Effector memory CD8-positive, alpha-beta T cell (primary cell): ENCODE results near the gene CIAO2B.

ENCODE experiments used
- ATAC-seq: fragments of 150-1000 bp; cut with Tn5 transposase; replicated peaks from 2 replicates; pipeline ENCODE4 v1.10.0; 2021; ENCODE audit warnings: mild to moderate bottlenecking, moderate library complexity
- DNase-seq, 3 experiments: peaks; one replicate each; pipeline ENCODE4 v3.0.0; 2021
- H3K27ac Mint-ChIP-seq, 2 donors: one replicate each; pipeline ENCODE4 v1.8.0; 2022; ENCODE audit warnings: mild to moderate bottlenecking in 2 of 2, mixed read lengths in 2 of 2, moderate library complexity in 2 of 2
- H3K27me3 Mint-ChIP-seq, 2 donors: one replicate each; pipeline ENCODE4 v1.8.0; 2022; ENCODE audit warnings: mixed read lengths in 2 of 2
- H3K36me3 Mint-ChIP-seq: one replicate; pipeline ENCODE4 v1.8.0; 2022; ENCODE audit warnings: mild to moderate bottlenecking, moderate library complexity, mixed read lengths; ENCODE audit not compliant: insufficient read depth
- H3K4me1 Mint-ChIP-seq, 2 donors: one replicate each; pipeline ENCODE4 v1.8.0; 2022; ENCODE audit warnings: low read depth in 2 of 2, mixed read lengths in 2 of 2
- H3K4me3 Mint-ChIP-seq, 2 donors: one replicate each; pipeline ENCODE4 v1.8.0; 2022; ENCODE audit warnings: mild to moderate bottlenecking in 2 of 2, mixed read lengths in 2 of 2, moderate library complexity in 2 of 2
- H3K9me3 Mint-ChIP-seq, 2 donors: one replicate each; pipeline ENCODE4 v1.8.0; 2022; ENCODE audit warnings: mixed read lengths in 2 of 2

The CIAO2B gene

DNA sequence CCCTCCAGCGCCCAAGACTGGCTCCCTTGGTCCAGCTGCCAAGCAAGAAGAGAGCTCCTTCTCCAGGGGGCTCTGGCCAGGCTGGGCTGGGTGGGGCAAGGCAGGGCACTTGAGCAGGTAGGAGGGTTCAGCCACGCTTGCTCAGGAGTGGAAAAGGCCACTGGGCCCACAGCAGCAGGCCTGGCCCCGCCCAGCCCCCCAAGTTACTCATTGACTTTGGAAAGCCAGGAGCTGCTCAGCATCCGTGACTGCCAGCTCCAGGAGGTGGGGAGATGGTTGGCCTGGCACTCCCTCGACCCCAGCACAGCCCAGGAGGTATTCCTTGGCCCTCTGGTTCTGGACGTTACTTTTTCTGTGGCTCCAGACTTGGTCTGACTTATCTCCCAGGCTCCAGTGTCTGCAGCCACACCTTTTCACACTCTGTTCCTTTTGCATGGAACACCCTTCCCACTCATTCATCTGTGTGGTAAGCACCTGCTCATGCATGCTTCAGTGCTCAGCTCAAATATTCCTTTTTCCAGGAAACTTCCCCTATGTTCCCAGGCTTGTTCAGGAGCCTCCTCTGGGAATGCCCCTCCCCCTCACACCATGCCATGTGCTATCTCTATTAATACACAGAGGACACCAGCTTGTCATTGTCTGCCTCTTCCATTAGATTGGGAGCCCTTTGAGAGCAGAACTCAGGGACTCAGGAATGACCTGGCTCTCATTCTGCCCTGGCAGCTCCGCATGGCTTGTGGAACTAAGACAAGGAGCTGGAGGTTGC, 15.2 kb downstream of the CIAO2B start, which contains the start of gene CDH16:
Gene CDH16, minus strand, starts transcription at position 83 of the 766 bp plus-strand sequence. CDS start 820 bp downstream, outside the sequence.
- ATAC-seq (no peak), DNase-seq (no peak)
- Mint-ChIP-seq H3K27me3 (peaks cover 12 to 56% of the 10 kb centered on the region in 2 donors), H3K4me3 (no peak within 1 kb of the TSS), H3K27ac (no peak within 1 kb of the TSS), H3K4me1 (peaks cover 0 to 2% of the 10 kb centered on the region in 2 donors), H3K36me3 (no peaks in the 10 kb centered on the region), H3K9me3 (no peaks in the 10 kb centered on the region)

DNA sequence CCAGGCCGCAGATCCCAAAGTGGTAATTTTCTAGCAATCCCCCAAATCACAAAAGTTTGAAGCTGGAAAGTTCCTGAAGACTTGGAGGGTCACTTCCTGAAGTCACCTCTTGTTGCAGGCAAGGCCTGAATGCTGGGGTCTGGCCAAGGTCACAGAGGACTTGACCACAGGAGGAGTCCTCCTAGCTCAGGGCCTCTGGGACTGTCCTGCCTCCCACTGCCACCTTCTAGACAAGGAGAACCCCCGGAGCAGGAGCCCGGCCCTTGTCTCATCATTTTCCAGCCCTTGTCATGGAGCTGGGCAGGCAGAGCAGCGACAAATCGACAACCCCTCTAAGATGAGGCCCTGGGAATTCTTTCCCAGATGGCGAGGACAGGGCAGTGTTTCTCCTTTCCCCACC, 15.8 kb downstream of the CIAO2B start:
- H3K4me1 Mint-ChIP-seq, result no peaks in the 10 kb centered on the region
- H3K27ac Mint-ChIP-seq, result no peak overlapping the region
- H3K36me3 Mint-ChIP-seq, result no peaks in the 10 kb centered on the region
- H3K9me3 Mint-ChIP-seq, result no peaks in the 10 kb centered on the region
- H3K27me3 Mint-ChIP-seq, result peaks cover 6 to 49% of the 10 kb centered on the region in 2 donors
- H3K4me3 Mint-ChIP-seq, result no peak overlapping the region
- no peak for ATAC-seq
- no peak for DNase-seq

DNA sequence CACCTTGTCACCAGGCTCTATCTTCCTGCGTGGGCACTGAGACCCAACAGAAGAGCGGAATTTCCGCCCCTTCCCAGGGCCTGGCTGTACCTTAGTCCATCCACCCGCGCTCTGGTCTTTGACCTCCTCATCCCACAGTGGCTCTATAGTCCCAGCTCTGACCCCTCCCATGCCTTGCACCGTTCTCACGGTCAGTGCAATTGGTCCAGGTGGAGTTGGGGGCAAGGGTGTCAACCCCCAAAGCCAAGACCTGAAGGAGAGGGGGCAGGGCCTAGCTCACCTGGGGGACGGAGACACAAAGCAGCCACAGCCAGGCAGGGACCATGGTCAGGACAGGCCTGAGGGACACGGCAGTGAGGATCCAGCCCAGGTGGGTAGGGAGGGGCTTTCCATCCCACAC, 16.5 kb downstream of the CIAO2B start:
- no peak for ATAC-seq
- Mint-ChIP-seq H3K27ac (no peak overlapping the region), H3K4me1 (no peaks in the 10 kb centered on the region)

DNA sequence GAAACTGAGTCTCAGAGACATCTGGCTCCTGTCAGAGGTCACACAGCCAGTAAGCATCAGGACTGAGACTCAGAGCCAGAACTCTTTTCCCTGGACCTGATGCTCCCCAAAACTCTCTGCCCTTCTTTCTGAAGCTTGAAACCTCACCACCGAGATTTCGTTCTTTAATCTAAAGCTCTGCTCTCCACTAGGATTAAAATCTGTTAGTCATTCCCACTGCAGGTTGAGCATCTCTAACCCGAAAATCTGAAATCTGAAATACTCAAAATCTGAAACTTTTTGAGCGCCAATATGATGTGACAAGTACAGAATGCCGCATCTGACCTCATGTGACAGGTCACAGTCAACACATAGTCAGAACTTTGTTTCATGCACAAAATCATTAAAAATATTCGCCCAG, 17.7 kb downstream of the CIAO2B start:
- no peaks in the 10 kb centered on the region for H3K9me3 Mint-ChIP-seq
- H3K4me1 Mint-ChIP-seq, result no peaks in the 10 kb centered on the region
- H3K4me3 Mint-ChIP-seq, result no peak overlapping the region
- H3K27me3 Mint-ChIP-seq, result peaks cover 0 to 46% of the 10 kb centered on the region in 2 donors
- ATAC-seq (no peak), DNase-seq (no peak)
- H3K36me3 Mint-ChIP-seq, result no peaks in the 10 kb centered on the region
- H3K27ac Mint-ChIP-seq, result no peak overlapping the region

More for the DNA sequence above, 16.5 kb downstream of the CIAO2B start:
- H3K27me3 Mint-ChIP-seq, result peaks cover 0 to 43% of the 10 kb centered on the region in 2 donors
- no peak for DNase-seq
- no peaks in the 10 kb centered on the region for H3K36me3 Mint-ChIP-seq
- H3K9me3 Mint-ChIP-seq, result no peaks in the 10 kb centered on the region
- H3K4me3 Mint-ChIP-seq, result no peak overlapping the region

DNA sequence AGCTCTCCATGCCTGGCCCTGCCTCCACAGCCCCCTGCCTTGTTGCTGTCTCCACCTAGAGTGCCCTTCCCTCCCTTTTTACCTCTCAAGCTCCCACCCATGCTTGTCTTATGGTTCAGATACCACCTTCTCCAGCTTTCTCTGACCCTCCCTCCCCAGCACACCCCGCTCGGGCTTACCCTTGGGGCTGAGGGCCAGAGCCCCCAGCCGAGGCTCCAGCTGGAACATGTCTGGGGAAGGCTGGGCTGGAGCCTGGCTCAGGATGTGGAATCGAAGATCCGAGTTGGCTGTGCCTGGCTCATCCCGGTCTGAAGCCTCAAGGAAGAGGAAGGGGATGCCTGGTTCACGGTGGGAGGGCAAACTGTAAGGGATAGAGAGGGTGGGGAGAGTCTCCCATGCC, 19.2 kb downstream of the CIAO2B start:
- Mint-ChIP-seq H3K4me3 (no peak overlapping the region), H3K36me3 (no peaks in the 10 kb centered on the region), H3K4me1 (no peaks in the 10 kb centered on the region), H3K27ac (no peak overlapping the region), H3K9me3 (no peaks in the 10 kb centered on the region), H3K27me3 (peaks cover 0 to 37% of the 10 kb centered on the region in 2 donors)
- no peak for ATAC-seq
- no peak for DNase-seq

DNA sequence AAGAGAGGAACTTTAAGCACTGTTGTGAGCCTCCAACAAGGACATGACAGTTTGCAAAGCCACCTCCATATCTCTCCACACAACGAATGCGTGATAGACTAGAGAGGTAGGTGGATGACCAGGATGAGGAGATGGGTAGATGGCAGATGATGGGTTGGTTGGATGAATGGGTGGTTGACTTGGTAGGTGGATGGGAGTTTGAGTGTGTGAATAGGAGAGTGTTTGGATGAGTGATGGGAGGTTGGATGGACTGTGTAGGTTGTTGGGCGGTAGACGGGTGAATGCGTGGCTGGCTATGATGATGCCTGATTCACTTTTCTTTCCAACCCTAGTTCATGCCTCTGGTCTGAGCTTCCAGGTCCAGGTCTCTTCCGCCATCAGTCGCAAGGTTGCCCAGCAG, 19.7 kb downstream of the CIAO2B start:
- no peak overlapping the region for H3K27ac Mint-ChIP-seq

DNA sequence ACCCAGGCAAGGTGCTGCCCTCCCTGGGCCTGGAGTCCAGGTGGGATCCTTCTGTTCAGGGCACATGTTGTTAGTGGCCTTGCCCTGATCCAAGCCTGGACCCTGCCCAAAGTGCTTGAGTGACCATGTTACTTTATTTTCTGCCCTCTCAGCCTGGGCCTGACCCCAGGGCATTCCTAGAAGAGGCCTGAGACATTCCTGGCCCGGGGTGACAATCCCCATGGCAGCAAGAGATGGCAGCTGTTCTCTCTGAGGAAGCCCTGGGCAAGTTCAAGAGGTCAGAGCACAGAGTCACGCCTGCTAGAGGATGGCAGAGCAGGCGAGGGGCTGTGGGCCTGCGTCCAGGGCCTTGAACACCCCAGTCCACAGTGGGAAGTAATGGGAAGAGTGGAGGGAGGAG, 20.5 kb downstream of the CIAO2B start:
- ATAC-seq (no peak), DNase-seq (no peak)
- Mint-ChIP-seq H3K4me3 (no peak overlapping the region), H3K27me3 (peaks cover 0 to 23% of the 10 kb centered on the region in 2 donors), H3K9me3 (no peaks in the 10 kb centered on the region), H3K36me3 (no peaks in the 10 kb centered on the region), H3K27ac (no peak overlapping the region), H3K4me1 (no peaks in the 10 kb centered on the region)

More for the DNA sequence above, 19.7 kb downstream of the CIAO2B start:
- Mint-ChIP-seq H3K4me1 (no peaks in the 10 kb centered on the region), H3K36me3 (no peaks in the 10 kb centered on the region), H3K4me3 (no peak overlapping the region), H3K27me3 (peaks cover 0 to 32% of the 10 kb centered on the region in 2 donors), H3K9me3 (no peaks in the 10 kb centered on the region)
- DNase-seq (no peak), ATAC-seq (no peak)

DNA sequence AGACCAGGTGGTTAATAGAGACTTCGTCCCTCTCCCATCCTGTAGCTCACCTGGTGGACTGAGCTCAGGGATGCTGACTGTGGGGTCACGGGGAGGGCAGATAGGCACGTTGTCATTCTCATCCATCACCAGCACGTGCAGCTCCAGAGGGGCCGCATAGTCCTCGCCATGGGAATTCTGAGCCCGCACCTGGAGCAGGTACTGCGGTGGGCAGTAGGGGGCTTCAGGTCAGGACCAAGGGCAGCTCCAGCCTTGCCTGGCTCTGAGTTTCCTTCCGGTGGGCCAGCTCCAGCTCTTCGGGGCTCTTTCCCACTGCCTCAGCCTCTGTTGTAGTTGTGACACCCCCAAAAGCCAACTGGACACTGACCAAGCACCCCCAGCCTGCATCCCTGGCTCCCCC, 21.1 kb downstream of the CIAO2B start:
- Mint-ChIP-seq H3K36me3 (peaks cover 6% of the 10 kb centered on the region), H3K4me3 (no peak overlapping the region), H3K9me3 (no peaks in the 10 kb centered on the region), H3K27me3 (peaks cover 0 to 17% of the 10 kb centered on the region in 2 donors), H3K27ac (no peak overlapping the region), H3K4me1 (no peaks in the 10 kb centered on the region)
- DNase-seq, result no peak
- ATAC-seq, result no peak

DNA sequence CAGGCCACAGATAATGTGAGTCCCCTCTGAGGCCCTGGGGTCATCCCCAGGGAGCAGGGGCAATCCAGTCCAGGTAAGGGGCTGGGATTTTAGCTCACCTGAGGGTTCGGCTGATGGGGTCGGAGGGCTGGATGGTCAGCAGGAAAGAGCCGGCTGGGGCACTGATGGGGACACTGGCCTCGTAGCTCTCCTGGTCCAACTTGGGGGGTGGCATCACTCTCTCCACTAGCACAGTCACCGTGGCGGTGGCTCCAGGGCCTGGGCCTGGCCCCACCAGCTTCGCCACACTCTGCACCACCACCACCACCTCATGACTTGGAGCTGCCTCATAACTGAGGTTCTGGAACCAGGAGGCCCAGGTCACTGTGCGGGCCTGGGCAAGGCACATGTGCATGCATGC, 22.4 kb downstream of the CIAO2B start:
- no peak overlapping the region for H3K27ac Mint-ChIP-seq
- no peaks in the 10 kb centered on the region for H3K9me3 Mint-ChIP-seq
- no peaks in the 10 kb centered on the region for H3K4me1 Mint-ChIP-seq
- DNase-seq (no peak), ATAC-seq (no peak)
- peaks cover 6% of the 10 kb centered on the region for H3K36me3 Mint-ChIP-seq
- peaks cover 0 to 13% of the 10 kb centered on the region in 2 donors for H3K27me3 Mint-ChIP-seq
- H3K4me3 Mint-ChIP-seq, result no peak overlapping the region

DNA sequence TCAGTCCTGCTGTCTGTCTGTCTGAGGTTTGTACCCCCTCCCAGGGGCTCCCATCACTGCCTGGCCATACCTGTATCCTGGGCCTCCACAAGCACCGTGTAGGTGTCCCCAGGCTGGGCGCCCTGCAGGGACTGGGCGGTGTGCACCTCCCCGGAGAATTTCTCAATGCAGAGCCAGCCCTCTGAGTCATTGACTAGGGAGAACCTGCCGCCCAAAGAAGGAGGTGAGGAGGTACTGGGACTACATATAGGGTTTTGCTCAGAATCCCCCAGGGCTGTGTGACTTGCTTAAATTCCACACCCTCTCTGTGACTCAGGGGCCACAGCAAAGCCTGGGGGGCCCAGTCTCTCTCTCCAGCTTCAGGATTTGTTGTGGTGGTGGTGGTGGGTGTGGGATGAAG, 23.1 kb downstream of the CIAO2B start:
- H3K27me3 Mint-ChIP-seq, result peaks cover 0 to 10% of the 10 kb centered on the region in 2 donors
- peaks cover 0 to 4% of the 10 kb centered on the region in 2 donors for H3K4me1 Mint-ChIP-seq
- no peaks in the 10 kb centered on the region for H3K9me3 Mint-ChIP-seq
- ATAC-seq, result no peak
- no peak overlapping the region for H3K27ac Mint-ChIP-seq
- no peak overlapping the region for H3K4me3 Mint-ChIP-seq
- H3K36me3 Mint-ChIP-seq, result peaks cover 6% of the 10 kb centered on the region
- no peak for DNase-seq

DNA sequence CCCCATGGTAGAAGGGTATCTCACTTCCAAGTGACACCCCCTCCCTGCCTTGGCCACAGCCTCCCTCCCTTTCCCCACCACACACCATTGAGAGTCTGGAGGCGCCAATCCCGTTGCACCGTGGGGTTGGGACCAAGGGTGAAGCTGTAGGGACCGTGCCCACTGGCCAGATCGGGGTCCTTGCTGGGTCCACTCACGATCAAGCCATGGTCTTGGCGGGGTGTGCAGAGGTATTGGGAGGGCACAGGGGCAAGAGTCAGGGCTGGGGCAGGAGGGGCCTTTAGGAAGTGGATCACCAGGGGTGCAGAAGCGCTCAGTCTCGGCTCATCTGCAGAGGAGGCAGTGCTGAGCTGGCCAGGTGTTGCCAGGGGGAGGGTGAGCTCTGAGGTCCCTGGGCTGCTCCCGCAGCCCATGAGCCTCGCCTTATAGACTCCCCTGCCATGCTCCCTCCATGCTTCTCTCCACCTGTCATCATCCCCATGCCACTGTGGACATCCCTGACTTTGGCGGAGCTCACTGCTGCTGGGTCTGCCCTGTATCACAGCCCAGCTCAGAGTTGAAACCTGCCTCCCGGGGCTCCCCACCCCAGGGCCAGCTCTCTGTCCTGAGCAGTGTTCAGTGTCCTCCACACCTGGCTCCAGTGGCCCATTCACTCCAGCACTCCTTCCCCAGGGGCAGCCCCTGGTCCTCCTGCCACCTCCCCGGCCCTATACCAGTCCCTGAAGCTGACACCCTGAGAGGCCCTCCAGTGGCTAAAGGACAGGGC, 23.8 kb downstream of the CIAO2B start:
- ATAC-seq (no peak), DNase-seq (no peak)
- H3K27ac Mint-ChIP-seq, result no peak overlapping the region
- H3K36me3 Mint-ChIP-seq, result peaks cover 6% of the 10 kb centered on the region
- peaks cover 0 to 9% of the 10 kb centered on the region in 2 donors for H3K4me1 Mint-ChIP-seq
- no peaks in the 10 kb centered on the region for H3K9me3 Mint-ChIP-seq
- no peak overlapping the region for H3K4me3 Mint-ChIP-seq
- peaks cover 0 to 6% of the 10 kb centered on the region in 2 donors for H3K27me3 Mint-ChIP-seq

DNA sequence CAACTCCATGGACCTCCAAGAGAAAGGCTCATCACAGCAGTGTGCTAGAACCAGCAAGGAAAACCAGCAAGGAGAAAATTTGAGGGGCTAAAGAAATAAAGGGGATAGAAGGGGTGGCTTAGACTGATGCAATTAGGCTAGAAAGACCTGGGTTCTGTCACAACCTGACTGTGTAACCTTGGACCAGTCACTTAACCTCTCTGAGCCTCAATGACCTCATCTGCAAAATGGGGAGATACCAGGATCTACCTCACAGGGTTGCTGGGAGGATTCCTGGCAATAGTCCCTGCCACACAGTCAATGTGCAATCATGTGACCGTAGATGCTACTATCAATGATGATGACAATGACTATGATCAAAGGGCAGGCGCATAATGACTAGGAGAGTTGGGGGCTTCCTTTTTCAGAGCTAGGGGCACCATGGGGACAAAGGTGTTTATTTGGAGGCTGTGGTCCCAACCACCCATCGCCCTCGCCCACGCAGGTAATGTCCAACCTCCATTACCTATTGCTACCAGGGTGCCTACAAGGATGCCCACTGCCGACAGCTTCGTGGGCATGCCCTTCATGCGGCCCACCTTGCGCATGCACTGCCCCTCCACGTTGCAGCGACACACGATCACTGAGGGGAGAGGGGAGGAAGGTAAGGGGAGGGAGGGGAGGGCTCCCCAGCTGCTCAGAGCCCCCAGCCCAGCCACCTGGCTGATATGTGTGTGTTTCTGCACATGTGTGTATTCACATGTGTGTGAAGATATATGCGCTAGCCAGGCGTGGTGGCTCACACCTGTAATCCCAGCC, 25.2 kb downstream of the CIAO2B start:
- H3K27ac Mint-ChIP-seq, result no peak overlapping the region
- ATAC-seq (no peak), DNase-seq (no peak)
- no peak overlapping the region for H3K4me3 Mint-ChIP-seq
- H3K9me3 Mint-ChIP-seq, result no peaks in the 10 kb centered on the region
- H3K4me1 Mint-ChIP-seq, result peaks cover 0 to 9% of the 10 kb centered on the region in 2 donors
- H3K27me3 Mint-ChIP-seq, result peaks cover 0 to 6% of the 10 kb centered on the region in 2 donors
- H3K36me3 Mint-ChIP-seq, result peaks cover 8% of the 10 kb centered on the region

DNA sequence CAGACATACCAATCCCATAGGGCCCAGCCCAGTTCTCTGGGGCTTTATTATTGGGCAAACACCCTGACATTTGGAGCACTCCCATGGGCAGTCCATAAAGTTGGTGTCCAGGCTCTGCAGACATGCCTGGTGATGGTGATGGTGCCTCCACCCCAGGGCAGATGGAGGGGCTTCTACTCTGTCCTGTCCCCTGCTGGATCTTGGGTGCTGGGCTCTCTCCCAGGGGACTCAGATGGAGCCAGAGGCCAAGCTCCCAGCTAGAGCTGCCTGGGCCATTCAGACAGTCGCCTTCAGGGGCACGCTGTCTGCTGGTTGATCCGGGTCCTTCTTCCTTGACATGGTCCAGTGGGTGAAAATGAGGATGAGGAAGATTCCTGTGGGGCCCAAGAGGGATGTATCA, 26.1 kb downstream of the CIAO2B start:
- ATAC-seq, result no peak
- H3K36me3 Mint-ChIP-seq, result peaks cover 8% of the 10 kb centered on the region
- H3K4me1 Mint-ChIP-seq, result peaks cover 0 to 9% of the 10 kb centered on the region in 2 donors
- H3K9me3 Mint-ChIP-seq, result no peaks in the 10 kb centered on the region
- H3K27me3 Mint-ChIP-seq, result peaks cover 0 to 6% of the 10 kb centered on the region in 2 donors
- H3K4me3 Mint-ChIP-seq, result no peak overlapping the region
- no peak overlapping the region for H3K27ac Mint-ChIP-seq
- no peak for DNase-seq
